HG02610 (cell line): ENCODE measurements around the gene AQP6.

Experiments used
- ATAC-seq: cut with Tn5 transposase; IDR thresholded peaks from one replicate; pipeline ENCODE4 v1.9.1; 2021; ENCODE audit warnings: mild to moderate bottlenecking, moderate library complexity; ENCODE audit not compliant: unreplicated experiment

The AQP6 gene

DNA sequence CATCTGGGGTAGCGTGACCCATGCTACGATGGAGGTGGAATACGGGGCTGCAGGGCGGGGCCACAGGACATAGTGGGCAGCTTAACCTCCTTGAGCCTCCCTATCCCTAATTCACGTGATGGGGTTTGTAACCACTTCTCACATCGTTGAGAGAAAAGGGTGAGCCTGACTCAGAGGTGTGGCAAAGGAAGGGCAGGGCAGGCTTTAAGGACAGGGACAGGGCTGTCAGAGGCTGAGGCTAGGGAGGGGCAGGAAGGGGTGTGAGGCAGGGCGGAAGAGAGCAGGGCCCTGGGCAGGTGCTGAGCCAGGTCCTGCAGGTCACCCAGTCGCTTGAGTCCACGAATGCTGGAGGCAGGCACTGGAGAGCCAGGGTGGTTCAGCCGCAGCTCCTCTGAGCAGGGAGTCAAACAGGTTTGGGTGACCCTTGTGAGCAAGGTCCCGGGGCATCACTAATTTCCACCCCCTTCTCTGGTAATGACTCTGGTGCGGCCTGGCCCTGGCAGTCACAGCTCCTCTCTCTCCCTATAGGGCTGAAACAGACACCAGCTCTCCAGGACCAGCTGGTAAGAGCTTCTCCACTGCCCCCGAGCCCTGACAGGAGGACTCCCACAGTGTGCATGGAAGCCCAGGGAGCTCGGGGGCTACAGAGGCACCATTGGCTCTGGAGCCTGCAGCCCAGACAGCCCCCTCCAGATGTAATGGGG lies 29.7 kb upstream of the AQP6 start:
- ATAC-seq = no peak

DNA sequence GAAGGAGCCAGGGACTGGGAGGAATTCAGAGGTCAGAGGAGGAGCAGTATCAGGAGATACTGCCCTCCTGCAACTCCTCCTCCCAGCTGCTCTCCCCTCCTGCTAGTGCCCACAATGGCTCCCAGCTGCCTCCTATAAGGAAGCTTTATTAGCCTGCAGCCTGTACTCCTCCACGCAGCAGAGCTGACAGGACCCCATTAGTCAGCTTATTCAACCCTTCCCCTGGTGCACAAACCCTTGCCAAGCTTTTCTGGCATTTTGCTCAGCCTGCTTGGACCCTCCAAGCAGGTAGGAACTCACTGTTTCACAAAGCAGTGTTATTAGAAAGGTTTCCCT lies 29.2 kb upstream of the AQP6 start:
- ATAC-seq = no peak

DNA sequence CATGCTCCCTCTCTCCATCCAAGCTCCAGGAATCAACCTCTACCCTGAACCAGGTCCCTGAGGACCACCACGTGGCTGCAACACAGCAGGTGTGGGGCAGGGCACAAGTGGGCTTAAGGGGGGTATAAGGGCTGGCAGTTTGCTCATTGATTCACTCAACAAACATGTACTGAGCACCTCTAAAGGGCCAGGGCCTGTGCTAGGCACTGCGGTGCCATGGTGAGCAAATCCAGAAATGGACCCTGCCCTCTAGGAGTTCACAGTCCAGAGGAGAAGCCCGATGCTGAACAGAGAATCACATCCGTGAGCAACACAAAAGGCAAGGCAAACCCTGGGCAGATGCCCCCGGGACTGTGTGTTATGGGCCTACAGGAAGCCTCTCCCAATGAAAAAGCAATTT lies 28.7 kb upstream of the AQP6 start:
- no peak for ATAC-seq

DNA sequence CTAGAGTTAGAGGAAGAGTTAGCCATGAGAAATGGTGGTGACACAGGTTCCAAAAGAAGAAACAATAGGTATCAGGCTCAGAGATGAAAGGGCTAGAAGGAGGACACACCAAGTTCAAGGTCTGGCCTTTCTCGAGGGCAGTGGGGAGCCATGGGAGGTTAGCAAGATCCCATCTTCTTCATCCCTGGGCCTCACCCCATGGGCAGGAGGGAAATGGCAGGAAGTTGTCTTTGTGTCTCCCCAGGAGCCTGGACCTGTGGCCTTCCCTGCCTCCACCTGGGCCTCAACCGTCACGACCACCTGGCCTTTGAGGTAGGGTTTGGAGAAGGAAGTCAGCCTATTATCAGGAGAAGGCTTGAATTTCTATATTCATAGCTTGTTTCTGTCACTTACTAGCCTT lies 28.0 kb upstream of the AQP6 start:
- no peak for ATAC-seq

DNA sequence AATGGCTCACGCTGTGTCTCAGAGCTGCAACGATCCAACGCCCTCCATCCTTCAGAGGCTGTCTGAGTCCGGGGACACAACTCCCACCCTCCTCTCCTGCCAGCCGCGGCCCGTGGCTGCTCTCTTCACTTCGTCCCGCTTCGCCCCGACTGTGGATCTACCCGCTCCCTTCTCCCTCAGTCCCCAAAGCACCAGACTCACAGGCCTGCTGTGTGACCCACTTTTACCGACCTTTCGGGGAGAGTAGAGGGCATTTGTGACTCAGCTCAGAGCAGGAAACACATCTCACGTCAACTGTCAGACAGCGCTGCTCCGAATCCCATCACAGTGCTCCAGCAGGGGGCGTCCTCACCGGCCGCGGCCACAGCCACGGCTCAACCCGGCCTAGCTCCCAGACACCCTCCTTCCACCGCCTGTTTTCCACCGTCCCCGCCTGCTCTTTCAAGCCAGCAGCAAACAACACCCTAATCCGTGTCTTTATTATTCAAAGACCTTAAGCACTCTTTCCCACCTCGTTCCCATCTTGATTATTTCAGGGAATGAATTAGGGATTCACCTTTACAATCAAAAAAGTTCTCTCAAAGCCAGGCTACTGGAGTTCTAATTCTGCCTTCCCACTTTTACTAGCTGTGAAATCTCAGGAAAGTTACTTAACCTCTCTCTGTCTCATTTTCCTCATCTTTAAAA lies 27.2 kb upstream of the AQP6 start:
- ATAC-seq = peak; percentile 79

DNA sequence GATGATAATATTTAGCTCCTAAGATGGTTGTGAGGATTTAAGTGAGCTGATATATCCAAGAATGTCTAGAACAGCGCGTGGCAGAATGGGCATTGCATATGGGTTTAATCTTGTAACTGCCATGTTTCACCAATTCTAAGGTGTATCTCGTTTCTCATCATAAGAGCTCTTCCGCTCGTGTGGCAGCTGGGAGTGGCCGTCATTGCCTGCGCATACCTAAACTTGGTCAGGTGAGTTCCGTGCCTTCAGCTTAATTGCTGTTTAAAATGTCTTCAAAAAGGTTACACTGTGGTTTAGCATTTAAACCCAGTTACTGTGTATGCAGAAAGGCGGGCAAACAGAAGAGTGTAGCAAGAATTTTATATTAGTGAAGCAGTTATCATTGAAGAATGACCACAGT lies 26.7 kb upstream of the AQP6 start:
- ATAC-seq = no peak

DNA sequence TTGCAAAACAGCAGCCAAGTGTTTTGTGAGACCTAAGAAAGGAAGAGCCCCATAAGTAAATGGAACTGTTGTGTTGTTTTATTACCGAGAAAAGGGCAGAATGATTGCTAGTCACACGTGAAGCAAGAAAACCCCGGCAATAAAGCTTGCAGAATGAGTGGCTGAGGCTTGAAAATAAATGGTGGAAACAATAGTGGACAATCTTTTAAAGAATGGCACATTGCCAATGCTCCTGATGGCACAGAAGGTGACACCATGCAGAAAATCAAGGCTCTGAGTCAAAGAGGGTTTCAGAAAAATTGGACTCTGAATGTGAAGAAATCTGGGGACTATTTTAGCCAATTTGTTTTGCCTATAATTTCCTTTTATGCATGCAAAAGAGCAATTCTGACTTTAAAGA lies 26.2 kb upstream of the AQP6 start:
- ATAC-seq = no peak

DNA sequence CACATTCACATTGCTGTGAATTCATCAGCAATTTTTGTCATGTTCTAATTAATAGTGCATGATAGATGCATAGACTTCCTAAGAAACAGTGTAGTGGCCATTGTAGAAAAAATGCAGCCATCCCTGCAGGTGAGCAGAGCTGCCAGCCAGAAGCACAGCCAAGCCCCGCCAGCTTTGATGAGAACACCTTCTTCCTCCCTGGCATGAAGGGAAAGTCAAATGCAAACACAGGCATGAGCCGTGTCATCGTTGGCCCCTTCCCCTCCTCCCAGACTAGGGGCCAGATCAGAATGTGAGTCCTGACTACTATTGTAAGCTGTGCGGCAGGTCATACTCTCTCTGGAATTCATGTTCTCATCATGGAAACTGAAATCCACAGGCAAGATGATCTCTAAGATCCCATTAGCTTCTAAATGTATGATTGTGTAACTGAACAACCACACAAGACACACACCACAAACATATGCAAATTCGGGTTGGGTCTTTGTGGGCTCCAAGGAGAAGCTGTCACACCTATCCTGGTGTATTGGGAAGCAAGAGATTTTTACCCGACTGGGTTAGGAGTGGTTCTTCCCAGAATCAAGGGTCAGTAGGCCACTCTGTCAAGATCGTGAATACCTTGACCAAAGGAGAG lies 25.0 kb upstream of the AQP6 start:
- ATAC-seq = no peak

DNA sequence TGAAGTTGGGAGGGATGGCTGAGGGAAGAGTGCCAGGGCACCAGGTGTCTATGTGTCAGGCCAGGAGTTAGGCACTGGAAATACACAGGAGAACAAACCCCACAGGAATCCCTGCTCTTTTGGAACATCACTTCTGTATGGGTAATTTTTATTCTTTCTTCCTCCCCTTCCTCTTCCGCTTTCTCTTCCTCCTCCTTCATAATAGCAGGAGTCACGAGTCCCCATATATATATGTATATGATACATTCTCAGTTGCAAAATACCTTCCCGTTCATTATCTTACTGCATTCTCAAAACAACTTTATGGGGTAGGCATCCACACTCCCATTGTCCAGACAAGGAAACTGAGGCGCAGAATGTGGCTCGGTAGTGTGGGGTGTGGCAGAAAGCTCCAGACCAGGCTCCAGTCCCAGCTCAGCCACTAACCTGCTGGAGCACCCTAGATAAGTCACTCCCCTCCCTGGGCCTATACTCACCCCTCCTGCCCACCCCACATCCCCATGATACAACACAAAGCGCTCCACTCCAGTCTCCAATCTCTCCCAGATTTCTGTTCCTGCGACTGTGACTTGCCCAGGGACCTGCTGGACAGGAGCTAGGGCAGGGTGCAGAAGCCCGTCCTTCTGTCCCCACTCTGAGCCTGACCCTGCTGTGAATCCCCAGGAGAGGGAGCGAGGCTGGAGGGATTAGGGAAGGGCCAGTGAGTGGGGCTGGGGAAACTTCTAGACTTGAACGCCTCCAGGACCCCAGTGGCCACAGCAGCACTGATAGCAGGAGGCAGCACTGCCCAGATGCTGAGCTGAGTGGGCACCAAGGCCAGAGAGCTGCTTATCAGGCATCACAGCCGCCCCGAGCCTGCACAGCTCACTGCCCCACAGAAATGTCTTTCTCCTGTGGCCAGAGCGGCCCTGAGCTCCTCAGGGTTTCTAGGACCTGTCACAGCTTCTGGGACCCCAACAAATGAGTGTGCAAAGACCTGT lies 23.6 kb upstream of the AQP6 start:
- ATAC-seq = no peak

DNA sequence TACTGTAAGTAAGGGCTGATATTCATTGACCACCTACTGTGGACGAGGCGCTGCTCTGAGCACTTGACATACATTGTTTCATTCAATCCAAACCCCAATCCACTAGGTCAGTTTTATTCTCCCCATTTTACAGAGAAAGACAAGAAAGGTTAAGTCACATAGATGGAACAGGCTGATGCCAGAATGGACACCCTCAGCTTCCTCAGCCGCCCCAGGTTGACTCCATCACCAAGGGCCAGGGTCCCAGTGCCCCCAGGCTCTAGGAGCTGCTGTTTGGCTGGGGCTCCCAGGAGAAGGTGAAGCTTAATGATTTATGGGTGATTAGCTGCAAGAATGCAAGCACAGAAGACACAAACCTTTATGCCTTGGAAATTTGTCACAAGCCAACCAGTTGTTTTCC lies 22.9 kb upstream of the AQP6 start:
- no peak for ATAC-seq

DNA sequence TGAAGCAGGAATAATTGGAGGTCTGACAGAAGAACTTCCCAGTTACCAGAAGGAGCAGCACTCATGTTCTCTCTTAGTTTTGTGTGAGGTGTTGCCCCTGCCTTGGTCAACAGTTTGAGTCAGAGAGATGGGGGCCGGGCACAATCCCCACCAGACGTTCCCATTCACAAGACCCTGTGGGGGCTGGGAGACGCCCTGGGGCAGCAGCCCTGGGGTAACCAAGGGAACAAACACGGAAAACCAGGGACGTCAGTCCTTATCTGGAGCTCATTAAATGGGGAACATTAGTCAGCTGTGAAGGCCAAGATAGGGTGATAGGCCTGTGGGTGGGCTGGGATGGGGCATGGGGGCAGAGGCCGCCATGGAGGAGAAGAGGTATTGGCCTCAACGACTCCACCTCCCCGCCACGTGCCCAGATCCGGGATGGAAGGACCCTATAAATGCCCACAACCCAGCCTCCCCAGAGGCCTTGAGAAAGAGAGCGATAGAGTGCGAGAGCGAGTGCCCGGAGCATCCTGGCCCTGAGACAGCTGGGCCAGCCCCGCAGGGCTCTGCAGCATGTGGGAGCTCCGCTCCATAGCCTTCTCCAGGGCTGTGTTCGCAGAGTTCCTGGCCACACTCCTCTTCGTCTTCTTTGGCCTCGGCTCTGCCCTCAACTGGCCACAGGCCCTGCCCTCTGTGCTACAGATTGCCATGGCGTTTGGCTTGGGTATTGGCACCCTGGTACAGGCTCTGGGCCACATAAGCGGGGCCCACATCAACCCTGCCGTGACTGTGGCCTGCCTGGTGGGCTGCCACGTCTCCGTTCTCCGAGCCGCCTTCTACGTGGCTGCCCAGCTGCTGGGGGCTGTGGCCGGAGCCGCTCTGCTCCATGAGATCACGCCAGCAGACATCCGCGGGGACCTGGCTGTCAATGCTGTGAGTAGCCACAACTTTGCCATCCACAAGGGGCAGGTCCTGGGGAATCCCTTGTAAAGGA lies 22.2 kb upstream of the AQP6 start, which contains the start of gene AQP2:
Gene AQP2, plus strand, starts transcription at position 465 of the 979 bp plus-strand sequence. Its CDS starts 94 bp downstream, at position 559.
- ATAC-seq = no peak

DNA sequence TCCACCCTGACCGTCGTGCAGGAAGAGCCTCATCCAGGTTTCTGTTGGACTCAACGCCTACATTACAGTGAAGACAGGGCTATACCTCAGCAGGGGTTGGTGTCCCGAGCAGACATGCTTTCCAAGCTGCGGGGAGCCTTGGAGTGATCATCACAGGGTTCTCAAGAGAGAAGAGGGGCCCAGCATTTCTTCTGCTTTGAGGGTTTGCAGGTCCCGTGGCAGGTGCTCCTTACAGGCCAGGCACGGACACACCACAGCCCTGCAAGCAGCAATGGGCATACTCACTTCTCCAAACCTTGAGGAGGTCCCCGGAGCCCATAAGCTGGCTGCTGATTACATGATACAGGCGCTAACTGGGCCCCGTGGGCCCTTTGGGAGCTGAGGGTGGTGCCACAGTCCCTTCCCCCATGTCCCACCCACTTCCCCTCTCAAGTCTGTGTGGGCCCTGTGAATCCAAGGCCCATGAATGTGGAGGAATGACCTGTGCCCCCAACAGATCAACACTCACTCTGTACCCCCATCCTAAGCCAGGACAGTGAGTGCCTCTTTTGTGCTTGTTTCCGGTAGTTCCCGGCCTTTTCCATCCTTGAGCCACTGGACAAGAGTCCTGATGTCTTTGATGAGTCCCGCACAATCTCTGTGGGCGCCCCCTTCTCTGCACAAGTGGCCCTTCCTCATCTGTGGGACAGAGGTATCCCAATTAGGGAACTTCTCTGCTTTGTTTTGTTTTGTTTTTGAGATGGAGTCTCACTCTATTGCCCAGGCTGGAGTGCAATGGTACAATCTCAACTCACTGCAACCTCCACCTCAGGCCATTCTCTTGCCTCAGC lies 21.1 kb upstream of the AQP6 start:
- no peak for ATAC-seq

DNA sequence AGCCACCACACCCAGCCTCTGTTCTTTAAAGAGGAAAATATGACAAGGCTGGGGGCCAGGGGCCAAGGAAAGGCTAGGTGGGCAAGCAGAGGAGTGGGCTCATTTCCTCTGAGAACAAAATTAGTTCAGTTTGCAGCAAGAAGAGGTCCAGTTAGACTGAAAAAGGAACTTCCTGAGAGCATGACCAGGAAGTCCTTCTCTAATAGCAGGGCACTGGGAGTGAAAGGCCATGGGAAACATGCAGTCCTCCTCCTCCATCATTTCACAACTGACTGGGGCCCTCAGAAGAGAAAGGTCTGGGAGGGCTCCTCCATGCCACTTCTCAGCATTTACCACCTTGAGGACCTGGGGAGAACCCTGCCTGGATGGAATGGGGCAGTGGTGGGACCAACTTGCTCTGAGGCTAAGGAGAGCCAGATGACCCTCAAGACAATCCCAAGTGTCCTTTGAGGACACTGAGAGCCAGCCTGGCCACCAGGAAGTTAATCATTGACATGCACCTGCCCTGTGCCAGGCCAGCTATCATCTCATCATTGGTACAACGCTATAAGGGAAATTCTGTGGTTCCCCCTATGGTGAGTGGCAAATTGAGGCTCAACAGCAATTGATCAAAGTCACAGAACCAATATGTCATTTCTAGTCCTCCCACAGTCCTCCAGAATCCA lies 20.2 kb upstream of the AQP6 start:
- no peak for ATAC-seq

DNA sequence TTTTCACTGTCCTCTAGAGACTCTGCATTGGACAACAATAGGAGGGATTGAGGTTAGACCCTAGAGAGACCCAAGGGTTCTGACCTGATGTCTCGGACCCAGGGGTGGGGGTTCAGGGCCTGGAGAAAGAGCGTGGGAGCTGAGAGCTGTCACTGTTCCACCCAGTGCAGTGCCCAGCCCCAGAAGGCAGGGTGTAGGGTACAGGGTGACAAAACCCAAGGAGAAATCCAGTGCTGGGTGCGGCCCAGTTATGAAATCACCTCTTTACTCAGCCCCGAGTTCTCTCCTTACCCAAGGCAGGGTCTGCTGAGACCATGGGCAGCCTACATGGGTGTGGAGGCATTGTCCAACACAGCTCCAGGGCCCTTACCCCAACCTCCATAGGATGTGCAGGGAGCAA lies 19.6 kb upstream of the AQP6 start:
- no peak for ATAC-seq

DNA sequence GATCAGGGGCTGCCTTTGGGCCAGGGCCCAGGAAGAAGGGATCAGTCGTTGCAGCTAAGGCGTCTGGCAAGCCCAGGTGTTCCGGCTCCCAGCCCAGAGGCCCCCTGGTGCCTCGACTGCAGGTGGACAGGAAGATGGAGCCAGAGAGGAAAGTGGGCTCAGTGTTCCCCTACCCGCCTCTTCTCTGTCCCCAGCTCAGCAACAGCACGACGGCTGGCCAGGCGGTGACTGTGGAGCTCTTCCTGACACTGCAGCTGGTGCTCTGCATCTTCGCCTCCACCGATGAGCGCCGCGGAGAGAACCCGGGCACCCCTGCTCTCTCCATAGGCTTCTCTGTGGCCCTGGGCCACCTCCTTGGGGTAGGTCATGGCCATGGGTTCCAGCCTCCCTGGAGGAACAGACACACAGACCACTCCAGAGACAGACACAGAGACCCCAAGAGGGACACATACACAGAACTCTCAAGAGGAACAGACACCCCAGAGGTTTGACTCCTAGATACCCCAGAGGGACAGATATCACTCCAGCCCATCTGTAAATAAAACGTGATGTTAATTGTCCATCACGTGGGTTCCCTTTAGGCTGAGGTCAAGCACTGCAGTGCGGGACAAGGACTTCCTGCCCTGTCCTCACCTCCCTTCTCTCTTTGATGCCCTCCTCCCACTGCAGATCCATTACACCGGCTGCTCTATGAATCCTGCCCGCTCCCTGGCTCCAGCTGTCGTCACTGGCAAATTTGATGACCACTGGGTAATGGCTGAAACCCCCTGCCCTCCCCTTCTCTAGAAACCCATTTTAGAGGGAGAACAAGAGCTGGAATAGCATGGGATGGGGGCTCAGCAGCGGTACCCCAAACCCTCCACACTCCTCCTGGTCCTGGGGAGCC lies 18.5 kb upstream of the AQP6 start:
- ATAC-seq = no peak

DNA sequence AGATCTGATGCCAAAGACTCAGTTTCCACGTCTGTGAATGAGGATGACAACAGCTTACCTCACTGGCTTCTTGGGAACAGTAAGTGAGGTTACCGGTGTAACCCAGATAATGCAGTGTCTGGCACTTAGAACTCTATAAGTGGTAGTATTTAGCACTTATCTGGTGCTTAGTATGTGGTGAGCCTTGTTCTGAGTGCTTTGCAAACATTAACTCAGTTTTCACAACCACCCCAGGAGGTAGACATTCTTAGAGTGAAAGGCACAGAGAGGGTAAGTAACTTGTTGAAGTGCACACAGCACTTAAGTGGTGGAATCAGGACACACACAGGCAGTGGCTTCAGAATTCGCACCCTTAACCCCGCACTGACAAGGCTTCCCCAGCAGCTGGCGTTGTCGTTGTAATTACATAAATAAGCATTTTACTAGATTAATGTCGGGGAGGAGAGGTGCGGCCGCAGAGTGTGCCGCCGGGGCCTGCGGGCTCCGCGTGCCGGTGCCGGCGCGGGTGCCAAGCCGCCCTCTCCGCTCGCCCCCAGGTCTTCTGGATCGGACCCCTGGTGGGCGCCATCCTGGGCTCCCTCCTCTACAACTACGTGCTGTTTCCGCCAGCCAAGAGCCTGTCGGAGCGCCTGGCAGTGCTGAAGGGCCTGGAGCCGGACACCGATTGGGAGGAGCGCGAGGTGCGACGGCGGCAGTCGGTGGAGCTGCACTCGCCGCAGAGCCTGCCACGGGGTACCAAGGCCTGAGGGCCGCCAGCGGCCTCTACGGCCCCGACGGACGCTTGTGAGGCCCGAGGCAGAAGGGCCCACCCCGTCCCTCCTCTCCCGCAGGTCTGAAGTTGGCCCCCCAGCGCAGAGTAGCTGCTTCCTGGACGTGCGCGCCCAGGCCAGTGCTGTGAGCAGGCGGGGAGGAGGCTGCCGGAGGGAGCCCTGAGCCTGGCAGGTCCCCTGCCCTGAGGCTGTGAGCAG lies 17.6 kb upstream of the AQP6 start:
- ATAC-seq = no peak
